ENCODE data around the gene LGALS3. TPM values are rescaled to one million over a fixed set of nuclear protein-coding genes. Genes with fewer than 3 reads are reported as not detected.
A peak's percentile ranks its signal among the peaks of the same experiment; 100 is the strongest.

Gene LGALS3
- total RNA-seq, 2 experiments from 2014 or later = 31.5 to 34.4 TPM

- Mint-ChIP-seq H3K27ac (peak overlapping the region; percentile 21), H3K27me3 (ENCODE audit: low read depth) (peaks cover 29% of the 10 kb centered on the region), H3K9me3 (ENCODE audit: insufficient read depth) (no peaks in the 10 kb centered on the region), H3K36me3 (ENCODE audit: low read depth) (no peaks in the 10 kb centered on the region), H3K4me3 (no peak overlapping the region), H3K4me1 (ENCODE audit: low read depth) (peaks cover 39% of the 10 kb centered on the region)
- no peak for ATAC-seq
- ChIA-PET POLR2A (interaction anchor here (0.7 to 2.0 kb wide), 2 partner anchors 22 to 73 kb away, joined by 3 to 4 read pairs; partner anchors contain the start of gene MAPK1IP1L), CTCF (interaction anchor here (1.2 to 2.4 kb wide), 3 partner anchors 13 to 35 kb away, joined by 3 to 8 read pairs (median 5); no protein-coding TSS in a partner anchor)
- no peak for DNase-seq
Measured at GRCh38 chr14:55124774-55125386, 4.2 kb upstream of the LGALS3 start.

- H3K9me3 Mint-ChIP-seq (ENCODE audit: insufficient read depth) = no peaks in the 10 kb centered on the region
- no peak for ATAC-seq
Measured at GRCh38 chr14:55125403-55125802, 3.6 kb upstream of the LGALS3 start.

GRCh38 chr14:55126034-55126433, 3.0 kb upstream of the LGALS3 start:
- DNase-seq (no peak), ATAC-seq (no peak)
- ChIA-PET POLR2A (interaction anchor here (0.7 kb wide), 1 partner anchor 23 kb away, joined by 3 read pairs; no protein-coding TSS in a partner anchor), CTCF (interaction anchor here (1.2 kb wide), 1 partner anchor 23 kb away, joined by 8 read pairs; no protein-coding TSS in a partner anchor)
- Mint-ChIP-seq H3K36me3 (ENCODE audit: low read depth) (peaks cover 5% of the 10 kb centered on the region), H3K4me3 (no peak overlapping the region), H3K9me3 (ENCODE audit: insufficient read depth) (no peaks in the 10 kb centered on the region), H3K27ac (peak overlapping the region; percentile 16), H3K27me3 (ENCODE audit: low read depth) (peaks cover 21% of the 10 kb centered on the region), H3K4me1 (ENCODE audit: low read depth) (peaks cover 45% of the 10 kb centered on the region)

More at GRCh38 chr14:55125403-55125802, 3.6 kb upstream of the LGALS3 start:
- Mint-ChIP-seq H3K4me1 (ENCODE audit: low read depth) (peaks cover 43% of the 10 kb centered on the region), H3K36me3 (ENCODE audit: low read depth) (peaks cover 3% of the 10 kb centered on the region), H3K27ac (peak overlapping the region; percentile 21), H3K27me3 (ENCODE audit: low read depth) (peaks cover 24% of the 10 kb centered on the region), H3K4me3 (no peak overlapping the region)
- CTCF ChIA-PET = interaction anchor here (1.2 to 2.4 kb wide), 2 partner anchors 22 to 35 kb away, joined by 5 to 8 read pairs; no protein-coding TSS in a partner anchor
- POLR2A ChIA-PET = interaction anchor here (0.7 to 2.0 kb wide), 2 partner anchors 23 to 74 kb away, joined by 3 to 4 read pairs; partner anchors contain the start of gene MAPK1IP1L
- DNase-seq = peak; percentile 53

GRCh38 chr14:55126932-55127459, 2.1 kb upstream of the LGALS3 start:
- CTCF ChIA-PET = interaction anchor here (1.1 to 1.4 kb wide), 2 partner anchors 12 to 34 kb away, joined by 3 to 4 read pairs; no protein-coding TSS in a partner anchor
- no peak for ATAC-seq
- H3K9me3 Mint-ChIP-seq (ENCODE audit: insufficient read depth) = no peaks in the 10 kb centered on the region
- DNase-seq = no peak
- peaks cover 52% of the 10 kb centered on the region for H3K4me1 Mint-ChIP-seq (ENCODE audit: low read depth)
- H3K27ac Mint-ChIP-seq = no peak overlapping the region
- H3K36me3 Mint-ChIP-seq (ENCODE audit: low read depth) = peaks cover 13% of the 10 kb centered on the region
- no peak overlapping the region for H3K4me3 Mint-ChIP-seq
- POLR2A ChIA-PET = interaction anchor here (0.8 kb wide), 1 partner anchor 24 kb away, joined by 3 read pairs; no protein-coding TSS in a partner anchor
- H3K27me3 Mint-ChIP-seq (ENCODE audit: low read depth) = peaks cover 17% of the 10 kb centered on the region

- ChIA-PET CTCF (interaction anchor here (1.1 to 1.4 kb wide), 2 partner anchors 11 to 33 kb away, joined by 3 to 4 read pairs; no protein-coding TSS in a partner anchor), POLR2A (interaction anchor here (0.8 kb wide), 1 partner anchor 25 kb away, joined by 3 read pairs; no protein-coding TSS in a partner anchor)
- H3K36me3 Mint-ChIP-seq (ENCODE audit: low read depth) = peaks cover 15% of the 10 kb centered on the region
- H3K27me3 Mint-ChIP-seq (ENCODE audit: low read depth) = peaks cover 17% of the 10 kb centered on the region
- H3K27ac Mint-ChIP-seq = no peak overlapping the region
- H3K4me3 Mint-ChIP-seq = no peak overlapping the region
- peaks cover 54% of the 10 kb centered on the region for H3K4me1 Mint-ChIP-seq (ENCODE audit: low read depth)
- H3K9me3 Mint-ChIP-seq (ENCODE audit: insufficient read depth) = no peaks in the 10 kb centered on the region
- DNase-seq = no peak
- ATAC-seq = no peak
Measured at GRCh38 chr14:55127460-55127951, 1.5 kb upstream of the LGALS3 start.

- Mint-ChIP-seq H3K4me1 (ENCODE audit: low read depth) (peaks cover 60% of the 10 kb centered on the region), H3K27ac (peak overlapping the region; percentile 39), H3K36me3 (ENCODE audit: low read depth) (peaks cover 19% of the 10 kb centered on the region), H3K4me3 (peak overlapping the region; percentile 71), H3K9me3 (ENCODE audit: insufficient read depth) (no peaks in the 10 kb centered on the region), H3K27me3 (ENCODE audit: low read depth) (peaks cover 17% of the 10 kb centered on the region)
- CTCF ChIA-PET = interaction anchor here (0.8 to 4.5 kb wide), 5 partner anchors 12 to 83 kb away, joined by 3 to 26 read pairs (median 4); no protein-coding TSS in a partner anchor
- no peak for DNase-seq
- no peak for ATAC-seq
- POLR2A ChIA-PET = interaction anchor here (1.2 kb wide), 1 partner anchor 30 kb away, joined by 3 read pairs; no protein-coding TSS in a partner anchor
Measured at GRCh38 chr14:55128386-55129085, 516 bp upstream of the LGALS3 start.

- Mint-ChIP-seq H3K27me3 (ENCODE audit: low read depth) (peaks cover 17% of the 10 kb centered on the region), H3K4me3 (peak overlapping the region; percentile 78), H3K36me3 (ENCODE audit: low read depth) (peaks cover 27% of the 10 kb centered on the region), H3K27ac (peak overlapping the region; percentile 43), H3K4me1 (ENCODE audit: low read depth) (peaks cover 54% of the 10 kb centered on the region), H3K9me3 (ENCODE audit: insufficient read depth) (no peaks in the 10 kb centered on the region)
- peak; percentile 77 for ATAC-seq
- ChIA-PET POLR2A (interaction anchor here (0.7 to 1.6 kb wide), 5 partner anchors 27 to 78 kb away, joined by 3 to 10 read pairs (median 3); no protein-coding TSS in a partner anchor), CTCF (interaction anchor here (0.6 to 4.5 kb wide), 9 partner anchors 13 to 84 kb away, joined by 3 to 26 read pairs (median 3); partner anchors contain the start of gene MAPK1IP1L)
- peak; percentile 58 for DNase-seq
Measured at GRCh38 chr14:55129428-55130195, 560 bp downstream of the LGALS3 start.

- no peak overlapping the region for H3K27ac Mint-ChIP-seq
- DNase-seq (no peak), ATAC-seq (no peak)
- peaks cover 49% of the 10 kb centered on the region for H3K4me1 Mint-ChIP-seq (ENCODE audit: low read depth)
- peaks cover 27% of the 10 kb centered on the region for H3K36me3 Mint-ChIP-seq (ENCODE audit: low read depth)
- ChIA-PET POLR2A (interaction anchor here (0.7 to 1.6 kb wide), 4 partner anchors 27 to 36 kb away, joined by 3 to 10 read pairs (median 4); no protein-coding TSS in a partner anchor), CTCF (interaction anchor here (0.6 to 4.5 kb wide), 7 partner anchors 21 to 85 kb away, joined by 3 to 26 read pairs (median 3); partner anchors contain the start of gene MAPK1IP1L)
- peak overlapping the region; percentile 78 for H3K4me3 Mint-ChIP-seq
- no peaks in the 10 kb centered on the region for H3K9me3 Mint-ChIP-seq (ENCODE audit: insufficient read depth)
- H3K27me3 Mint-ChIP-seq (ENCODE audit: low read depth) = peaks cover 17% of the 10 kb centered on the region
Measured at GRCh38 chr14:55130196-55130550, 1.1 kb downstream of the LGALS3 start.

GRCh38 chr14:55131370-55132137, 2.5 kb downstream of the LGALS3 start:
- H3K27me3 Mint-ChIP-seq (ENCODE audit: low read depth) = peaks cover 8% of the 10 kb centered on the region
- no peaks in the 10 kb centered on the region for H3K9me3 Mint-ChIP-seq (ENCODE audit: insufficient read depth)
- peaks cover 30% of the 10 kb centered on the region for H3K36me3 Mint-ChIP-seq (ENCODE audit: low read depth)
- ATAC-seq (no peak), DNase-seq (no peak)
- ChIA-PET POLR2A (interaction anchor here (1.6 kb wide), 1 partner anchor 37 kb away, joined by 4 read pairs; no protein-coding TSS in a partner anchor), CTCF (interaction anchor here (0.8 to 4.5 kb wide), 11 partner anchors 10 to 80 kb away, joined by 3 to 26 read pairs (median 4); partner anchors contain the start of gene MAPK1IP1L)
- H3K27ac Mint-ChIP-seq = no peak overlapping the region
- peaks cover 35% of the 10 kb centered on the region for H3K4me1 Mint-ChIP-seq (ENCODE audit: low read depth)
- no peak overlapping the region for H3K4me3 Mint-ChIP-seq

GRCh38 chr14:55133416-55133815, 4.4 kb downstream of the LGALS3 start:
- ATAC-seq = no peak
- DNase-seq = no peak
- no peak overlapping the region for H3K4me3 Mint-ChIP-seq
- H3K9me3 Mint-ChIP-seq (ENCODE audit: insufficient read depth) = no peaks in the 10 kb centered on the region
- H3K36me3 Mint-ChIP-seq (ENCODE audit: low read depth) = peaks cover 42% of the 10 kb centered on the region
- CTCF ChIA-PET = interaction anchor here (0.7 to 1.8 kb wide), 3 partner anchors 31 to 68 kb away, joined by 3 to 6 read pairs (median 4); no protein-coding TSS in a partner anchor
- H3K4me1 Mint-ChIP-seq (ENCODE audit: low read depth) = peaks cover 31% of the 10 kb centered on the region
- POLR2A ChIA-PET = interaction anchor here (1.0 kb wide), 1 partner anchor 35 kb away, joined by 3 read pairs; no protein-coding TSS in a partner anchor
- peaks cover 2% of the 10 kb centered on the region for H3K27me3 Mint-ChIP-seq (ENCODE audit: low read depth)
- H3K27ac Mint-ChIP-seq = no peak overlapping the region

Data from activated CD8-positive, alpha-beta T cell treated with anti-CD3 and anti-CD28 coated beads, Interleukin-2, amount 10 ng/mL, durations not matched to agents 7 days and 5 days (primary cell).